Sigmoid colon (tissue), 7 donors: ENCODE results near the gene WDFY2. TPM values are rescaled to one million over a fixed set of nuclear protein-coding genes. Genes with fewer than 3 reads are reported as not detected.
A peak's percentile ranks its signal among the peaks of the same experiment; 100 is the strongest.

Source experiments
- DNase-seq: peaks from one replicate; pipeline ENCODE4 v3.0.0-alpha.2; 2019
- H3K27ac ChIP-seq, 4 donors: fragments of 200-600 bp; sonication (generic); one replicate each; pipeline ENCODE4 v1.5.1; 2016 to 2019; ENCODE audit warnings: mild to moderate bottlenecking in 1 of 4
- H3K27me3 ChIP-seq, 3 donors: fragments of 200-600 bp; sonication (generic); one replicate each; pipeline ENCODE4 v1.5.1; 2019; ENCODE audit warnings: mild to moderate bottlenecking in 1 of 3
- H3K36me3 ChIP-seq, 4 donors: fragments of 200-600 bp; sonication (generic); one replicate each; pipeline ENCODE4 v1.5.1; 2016 to 2019
- H3K4me1 ChIP-seq, 4 donors: fragments of 200-600 bp; sonication (generic); one replicate each; pipeline ENCODE4 v1.5.1; 2017 to 2019
- H3K4me3 ChIP-seq, 4 donors: fragments of 200-600 bp; sonication (generic); one replicate each; pipeline ENCODE4 v1.5.1; 2017 to 2019; ENCODE audit warnings: mild to moderate bottlenecking in 2 of 4, moderate library complexity in 1 of 4
- H3K9me3 ChIP-seq, 4 donors: fragments of 200-600 bp in 3 of 4; sonication (generic) in 3 of 4; one replicate each; pipeline versions ENCODE4 v1.5.1 to v1.6.1; 2013 to 2019
- EP300 ChIP-seq, 4 donors: sonication (generic); formaldehyde crosslinking; IDR thresholded peaks; one replicate each; pipeline ENCODE4 v1.6.1; 2017; ENCODE audit warnings: antibody characterized with exemption in 4 of 4
- POLR2A ChIP-seq, 2 donors: fragments of 450-650 bp; IDR thresholded peaks; one replicate each; pipeline ENCODE4 v1.6.1; 2016; ENCODE audit warnings: antibody characterized with exemption in 2 of 2, mild to moderate bottlenecking in 2 of 2, moderate library complexity in 2 of 2
- POLR2AphosphoS5 ChIP-seq, 4 donors: sonication (generic); formaldehyde crosslinking; IDR thresholded peaks; one replicate each; pipeline ENCODE4 v1.6.1; 2017; ENCODE audit warnings: antibody characterized with exemption in 4 of 4
- WGBS, 2 donors: extraction: QIAGEN DNeasy Blood & Tissue Kit; methylation state at CpG; one replicate each; pipeline ENCODE4 v1.1.7; 2013; 5-methylcytosine and 5-hydroxymethylcytosine counted together
- intact Hi-C: fragments of 100-400 bp; cut with DNase I; formaldehyde crosslinking; loops from one replicate; pipeline ENCODE4 v1.15.1; 2023
- polyA plus RNA-seq, 3 donors: library from polyadenylated mRNA; stranded (reverse); fragments of 200-250 nt; gene quantifications; one replicate each; pipeline ENCODE4 v1.2.3, GENCODE V29; 2013
- total RNA-seq, 4 donors: library from RNA; depleted of rRNA; stranded (reverse); fragments of >200 nt; gene quantifications; one replicate each; pipeline ENCODE4 v1.1.0, GENCODE V29; 2016
- TF ChIP-seq, protein P1 (sequence below), 4 experiments: fragments of 450-650 bp in 3 of 4; fragments of 200-600 bp in 1 of 4; IDR thresholded peaks; one replicate each; pipeline ENCODE4 v1.5.1; 2016 to 2019; ENCODE audit warnings: antibody characterized with exemption in 4 of 4, mild to moderate bottlenecking in 3 of 4, moderate library complexity in 2 of 4
- donor health status: healthy with polysubstance abuse.
- donor health status: Bipolar disorder and iron deficiency.
- donor health status: healthy.

Gene WDFY2
- total and polyA plus RNA-seq, 7 donors = 0.60 to 18.3 (median 7.3) TPM

DNA sequence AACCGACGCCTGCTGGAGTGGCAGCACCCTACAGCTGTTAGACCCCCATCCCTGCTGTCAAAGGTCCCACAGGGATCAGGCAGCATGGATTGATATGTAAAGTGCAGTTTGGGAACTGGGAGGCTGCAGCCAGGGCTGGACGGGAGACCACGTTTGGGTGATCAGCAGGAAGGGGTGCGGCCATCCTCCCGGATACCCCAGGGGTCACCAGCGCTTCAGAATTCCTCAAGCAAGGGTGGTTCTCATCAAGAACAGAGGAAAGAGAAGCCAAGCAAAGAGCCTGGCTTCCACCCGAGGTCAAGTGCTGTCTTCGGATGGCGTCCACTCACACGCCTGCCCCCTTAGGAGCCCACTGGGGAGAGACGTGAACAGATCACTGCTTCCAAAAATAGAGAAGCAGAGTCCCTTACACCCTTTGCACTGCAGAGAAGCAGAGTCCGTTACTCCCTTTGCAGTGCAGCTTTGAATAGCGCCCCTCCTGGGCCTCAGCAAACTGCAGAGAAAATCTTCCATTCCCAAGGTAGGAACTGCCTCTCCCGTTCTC lies 184.2 kb downstream of the WDFY2 start:
- Histone ChIP-seq H3K9me3 (no peaks in the 10 kb centered on the region), H3K4me3 (no peak overlapping the region), H3K36me3 (peaks cover 0 to 14% (median 0%) of the 10 kb centered on the region in 4 donors), H3K4me1 (peaks cover 0 to 30% (median 18%) of the 10 kb centered on the region in 4 donors), H3K27me3 (no peaks in the 10 kb centered on the region), H3K27ac (peak overlapping the region; percentile 63 to 72 (median 68))
- no peak for DNase-seq
- intact Hi-C loops = no loop called here
- TF ChIP-seq POLR2AphosphoS5 (IDR thresholded peaks at IDR 0.05) (no peak), POLR2A (IDR thresholded peaks at IDR 0.05) (no peak), EP300 (IDR thresholded peaks at IDR 0.05) (no peak)
- TF ChIP-seq, protein P1, sequence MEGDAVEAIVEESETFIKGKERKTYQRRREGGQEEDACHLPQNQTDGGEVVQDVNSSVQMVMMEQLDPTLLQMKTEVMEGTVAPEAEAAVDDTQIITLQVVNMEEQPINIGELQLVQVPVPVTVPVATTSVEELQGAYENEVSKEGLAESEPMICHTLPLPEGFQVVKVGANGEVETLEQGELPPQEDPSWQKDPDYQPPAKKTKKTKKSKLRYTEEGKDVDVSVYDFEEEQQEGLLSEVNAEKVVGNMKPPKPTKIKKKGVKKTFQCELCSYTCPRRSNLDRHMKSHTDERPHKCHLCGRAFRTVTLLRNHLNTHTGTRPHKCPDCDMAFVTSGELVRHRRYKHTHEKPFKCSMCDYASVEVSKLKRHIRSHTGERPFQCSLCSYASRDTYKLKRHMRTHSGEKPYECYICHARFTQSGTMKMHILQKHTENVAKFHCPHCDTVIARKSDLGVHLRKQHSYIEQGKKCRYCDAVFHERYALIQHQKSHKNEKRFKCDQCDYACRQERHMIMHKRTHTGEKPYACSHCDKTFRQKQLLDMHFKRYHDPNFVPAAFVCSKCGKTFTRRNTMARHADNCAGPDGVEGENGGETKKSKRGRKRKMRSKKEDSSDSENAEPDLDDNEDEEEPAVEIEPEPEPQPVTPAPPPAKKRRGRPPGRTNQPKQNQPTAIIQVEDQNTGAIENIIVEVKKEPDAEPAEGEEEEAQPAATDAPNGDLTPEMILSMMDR (IDR thresholded peaks at IDR 0.05) = no peak
- 90 to 93% methylated on average over 15 of the region's 15 CpGs for WGBS, 2 donors

DNA sequence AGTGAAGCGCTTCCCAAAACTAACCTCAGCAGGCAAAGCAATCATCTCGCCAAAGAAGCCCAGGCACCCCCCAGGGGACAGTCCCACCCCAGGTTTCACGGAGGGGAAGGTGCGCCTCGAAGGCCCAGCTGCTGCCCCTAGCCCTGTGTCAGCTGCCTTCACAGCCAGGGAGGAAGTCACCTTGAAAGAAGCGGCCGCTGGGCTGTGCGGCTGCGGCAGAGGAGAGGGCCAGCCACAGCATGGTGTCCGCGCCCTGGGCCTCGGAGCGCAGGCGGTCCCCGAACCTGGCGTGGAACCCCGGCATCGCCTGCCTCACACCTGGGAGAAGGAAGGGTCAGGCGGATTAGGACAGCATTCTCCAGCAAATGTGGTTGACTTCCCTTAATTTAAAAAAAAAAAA lies 184.7 kb downstream of the WDFY2 start:
- Histone ChIP-seq H3K36me3 (peaks cover 0 to 14% (median 0%) of the 10 kb centered on the region in 4 donors), H3K4me1 (peaks cover 0 to 30% (median 17%) of the 10 kb centered on the region in 4 donors)
- intact Hi-C loops = no loop called here

DNA sequence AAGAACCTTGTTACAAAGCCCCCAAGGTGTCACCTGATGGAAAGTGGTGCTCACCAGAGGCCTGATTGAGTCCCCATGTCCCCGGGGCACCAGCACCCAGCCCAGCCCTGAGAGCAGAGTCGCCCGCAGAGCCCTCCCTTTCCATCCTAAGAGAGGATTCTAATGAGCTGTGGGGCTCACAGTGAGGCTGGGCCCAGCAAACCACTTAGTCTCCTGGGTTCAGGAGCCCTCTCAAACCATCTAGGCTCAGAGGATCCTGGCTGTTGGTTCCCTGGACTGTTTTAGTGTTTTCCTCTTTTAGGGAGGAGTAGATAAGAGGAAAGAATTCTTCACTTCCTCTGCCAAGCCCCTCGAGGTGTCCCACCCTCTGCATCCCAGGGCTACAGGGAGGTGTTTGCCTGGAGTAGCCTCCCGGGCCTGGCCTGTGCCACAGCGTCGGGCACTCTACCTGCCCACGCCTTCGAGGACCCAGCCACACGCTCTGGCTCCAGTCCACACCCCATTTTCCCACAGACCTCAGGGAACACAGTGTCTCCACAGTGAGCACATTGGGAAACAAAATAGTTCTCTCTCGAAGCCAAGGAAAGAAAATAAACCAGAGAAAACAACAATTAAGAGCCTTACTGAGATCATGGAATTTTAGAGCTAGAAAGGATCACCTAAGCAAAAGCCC lies 185.3 kb downstream of the WDFY2 start:
- H3K36me3 ChIP-seq = peaks cover 0 to 14% (median 0%) of the 10 kb centered on the region in 4 donors
- peak; percentile 87 for DNase-seq
- H3K9me3 ChIP-seq = no peaks in the 10 kb centered on the region
- WGBS, 2 donors = 75 to 81% methylated on average over 11 of the region's 11 CpGs
- H3K4me1 ChIP-seq = peaks cover 0 to 23% (median 11%) of the 10 kb centered on the region in 4 donors
- TF ChIP-seq EP300 (IDR thresholded peaks at IDR 0.05) = peak in 2 of 4 donors; percentile 40 to 76
- TF ChIP-seq POLR2AphosphoS5 (IDR thresholded peaks at IDR 0.05) = peak; percentile 38 to 76 (median 54)
- TF ChIP-seq, protein P1 (IDR thresholded peaks at IDR 0.05) = no peak
- H3K4me3 ChIP-seq = no peak overlapping the region
- intact Hi-C loops = no loop called here
- no peaks in the 10 kb centered on the region for H3K27me3 ChIP-seq
- peak overlapping the region; percentile 63 to 72 (median 68) for H3K27ac ChIP-seq

More for the DNA sequence above, 184.7 kb downstream of the WDFY2 start:
- Histone ChIP-seq H3K9me3 (no peaks in the 10 kb centered on the region), H3K27ac (peak overlapping the region; percentile 63 to 72 (median 68)), H3K27me3 (no peaks in the 10 kb centered on the region), H3K4me3 (no peak overlapping the region)
- TF ChIP-seq POLR2A (IDR thresholded peaks at IDR 0.05) = no peak
- TF ChIP-seq, protein P1 (IDR thresholded peaks at IDR 0.05) = no peak
- no peak for TF ChIP-seq POLR2AphosphoS5 (IDR thresholded peaks at IDR 0.05)
- TF ChIP-seq EP300 (IDR thresholded peaks at IDR 0.05) = no peak
- WGBS, 2 donors = 96 to 97% methylated on average over 19 of the region's 19 CpGs
- no peak for DNase-seq

DNA sequence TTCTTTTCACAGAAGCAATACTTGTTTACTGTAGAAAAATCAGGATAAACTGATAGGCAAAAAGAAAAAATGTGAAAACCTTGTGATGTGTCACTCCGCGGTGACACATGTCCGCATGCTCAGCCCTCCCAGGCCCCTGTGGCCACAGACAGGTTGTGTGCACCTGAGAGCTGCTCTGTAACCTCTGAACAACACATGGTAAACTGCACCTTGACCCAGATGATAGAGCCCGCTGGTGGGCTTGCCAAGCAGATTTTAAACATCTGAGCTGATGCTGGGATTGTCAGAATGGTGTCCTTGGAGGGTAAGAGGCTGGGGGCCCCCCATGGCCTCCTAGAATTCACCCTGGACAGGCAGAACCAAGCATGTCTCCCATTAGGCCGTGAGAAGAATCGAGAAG lies 185.9 kb downstream of the WDFY2 start:
- Histone ChIP-seq H3K9me3 (no peaks in the 10 kb centered on the region), H3K27me3 (no peaks in the 10 kb centered on the region), H3K4me3 (no peak overlapping the region), H3K4me1 (peaks cover 0 to 18% (median 6%) of the 10 kb centered on the region in 4 donors), H3K36me3 (peaks cover 0 to 14% (median 0%) of the 10 kb centered on the region in 4 donors), H3K27ac (peak overlapping the region; percentile 63 to 72 (median 68))
- DNase-seq = no peak
- no peak for TF ChIP-seq POLR2AphosphoS5 (IDR thresholded peaks at IDR 0.05)
- no peak for TF ChIP-seq EP300 (IDR thresholded peaks at IDR 0.05)
- TF ChIP-seq, protein P1 (IDR thresholded peaks at IDR 0.05) = no peak
- TF ChIP-seq POLR2A (IDR thresholded peaks at IDR 0.05) = no peak
- intact Hi-C loops = no loop called here
- WGBS, 2 donors = 94 to 95% methylated on average over 6 of the region's 6 CpGs
